ENCODE results near the gene RPS17.
"Not testable (repeated sequence)": the region's sequence is repeated elsewhere in the genome, so short reads cannot be mapped to it uniquely, and the experiment has no call there.

Gene RPS17

DNA sequence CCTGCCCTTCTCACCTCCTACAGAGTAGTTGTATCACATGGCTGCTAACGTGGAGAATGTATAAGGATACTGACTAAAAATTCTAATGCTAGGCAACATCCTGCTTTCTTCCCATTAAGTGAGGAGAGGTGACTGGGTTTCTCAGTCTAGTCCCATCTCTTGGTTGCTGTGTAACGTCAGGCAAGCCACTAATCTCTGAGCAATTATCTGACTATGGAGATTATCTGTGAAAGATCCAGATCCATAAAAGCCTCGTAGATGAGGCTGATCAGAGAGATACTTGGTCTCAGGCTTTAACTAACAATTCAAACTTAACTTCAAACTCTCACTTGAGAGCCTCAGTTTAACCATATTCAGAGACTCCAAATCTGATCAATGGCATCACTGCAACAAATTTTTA is 4.7 kb upstream of the RPS17 start:
- DNase-seq: no peak

DNA sequence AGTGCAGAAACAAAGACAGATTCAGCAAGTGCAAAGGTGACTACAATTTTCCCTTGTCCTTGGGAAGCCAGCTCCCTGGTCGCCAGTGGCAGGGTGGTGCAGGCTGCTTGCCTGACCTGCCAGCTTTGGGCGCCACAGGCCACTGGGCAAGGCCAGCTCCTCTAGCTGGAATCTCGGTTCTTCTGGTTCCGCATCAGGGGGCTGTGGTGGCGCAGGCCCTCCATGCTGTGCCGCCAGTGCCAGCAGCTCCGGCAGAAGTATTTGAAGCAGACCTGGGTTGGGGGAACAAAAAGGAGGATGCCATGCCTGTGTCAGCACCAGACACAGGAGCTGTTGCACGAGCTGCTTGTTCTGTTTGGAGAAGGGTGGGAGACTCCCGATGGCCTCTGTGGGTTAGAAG is 4.2 kb upstream of the RPS17 start:
- no peak for DNase-seq

DNA sequence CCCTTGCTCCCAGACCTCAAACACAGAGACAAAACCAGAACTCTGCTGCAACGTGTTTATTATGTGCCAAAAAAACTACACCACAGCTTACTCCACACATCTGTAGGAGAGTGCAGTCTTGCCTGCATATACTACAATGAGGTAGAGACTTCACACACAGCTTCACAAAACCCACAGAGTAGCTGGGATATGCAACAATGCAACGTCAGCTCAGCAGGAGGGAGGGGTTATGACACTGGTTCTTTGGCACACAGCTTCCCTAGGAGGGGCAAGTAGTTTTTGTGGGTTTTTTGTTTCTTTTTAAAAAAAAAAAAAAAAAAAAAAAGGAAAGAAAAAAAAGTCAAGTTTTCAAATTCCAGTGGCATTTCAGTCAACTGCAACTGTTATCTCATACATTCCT is 2.9 kb upstream of the RPS17 start:
- DNase-seq: no peak

DNA sequence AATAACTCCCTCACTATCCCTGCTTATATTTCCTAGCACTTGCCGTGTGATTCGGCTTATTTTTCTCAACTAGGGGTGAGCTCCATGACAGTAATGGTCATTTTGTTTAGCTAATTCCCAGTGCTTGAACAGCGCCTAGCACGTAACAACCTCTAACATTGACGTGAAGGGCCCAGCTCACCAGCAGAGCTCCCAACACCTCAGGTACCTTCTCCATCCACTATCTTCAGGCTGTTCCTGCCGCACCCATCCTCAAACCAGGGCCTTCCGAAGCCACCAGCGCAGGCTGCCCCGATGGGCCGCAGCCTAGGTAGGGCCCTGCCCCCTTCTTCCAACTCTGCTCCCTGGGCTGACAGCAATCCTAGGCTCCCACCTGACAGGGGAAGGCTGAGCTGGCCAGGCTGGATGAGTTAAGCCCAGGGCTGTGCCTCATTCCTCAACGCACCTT is 751 bp upstream of the RPS17 start:
- no peak for DNase-seq

DNA sequence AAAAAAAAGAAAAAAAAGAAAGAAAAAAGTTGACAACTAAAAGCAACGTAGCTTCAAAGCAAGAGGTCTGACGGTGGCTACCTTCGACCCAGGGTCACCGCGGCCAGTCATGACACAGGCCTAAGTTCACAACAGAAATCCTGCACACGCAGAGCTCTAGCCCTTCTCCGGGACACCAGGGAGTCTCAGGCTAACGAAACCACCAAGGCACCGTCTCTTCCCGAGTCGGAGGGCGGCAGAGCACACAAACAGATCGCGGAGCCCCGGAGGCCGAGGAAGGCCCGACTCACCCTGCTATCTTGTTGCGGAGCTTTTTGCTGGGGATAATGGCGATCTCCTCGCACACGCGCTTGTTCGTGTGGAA is 584 bp downstream of the RPS17 start:
- no peak for DNase-seq

DNA sequence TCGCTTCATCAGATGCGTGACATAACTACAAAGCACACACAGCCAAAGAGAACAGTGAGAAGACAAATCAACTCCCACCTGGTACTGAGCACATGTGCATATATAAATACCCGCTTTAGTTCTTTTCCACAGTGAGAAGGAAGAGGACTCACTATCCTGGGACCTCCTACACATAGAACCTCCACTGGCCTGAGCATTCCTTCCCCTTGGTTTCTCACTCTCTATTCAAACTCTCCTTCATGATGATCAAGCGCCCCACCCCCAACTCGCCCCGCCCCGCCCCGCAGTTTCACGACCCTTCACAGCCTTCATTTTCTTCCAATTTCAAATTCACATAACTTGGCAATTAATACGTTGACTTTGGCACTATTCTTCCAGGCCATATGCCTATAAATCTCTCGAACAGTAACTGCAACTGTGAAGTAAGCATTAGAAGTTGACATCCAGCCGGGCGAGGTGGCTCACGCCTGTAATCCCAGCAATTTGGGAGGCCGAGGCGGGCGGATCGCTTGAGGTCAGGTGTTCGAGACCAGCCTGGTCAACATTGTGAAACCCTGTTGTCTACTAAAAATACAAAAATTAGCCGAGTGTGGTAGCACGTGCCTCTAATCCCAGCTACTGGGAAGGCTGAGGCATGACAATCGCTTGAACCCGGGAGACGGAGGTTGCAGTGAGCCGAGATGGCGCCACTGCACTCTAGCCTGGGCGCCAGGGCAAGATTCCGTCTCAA is 1.1 kb downstream of the RPS17 start:
- no peak for DNase-seq

DNA sequence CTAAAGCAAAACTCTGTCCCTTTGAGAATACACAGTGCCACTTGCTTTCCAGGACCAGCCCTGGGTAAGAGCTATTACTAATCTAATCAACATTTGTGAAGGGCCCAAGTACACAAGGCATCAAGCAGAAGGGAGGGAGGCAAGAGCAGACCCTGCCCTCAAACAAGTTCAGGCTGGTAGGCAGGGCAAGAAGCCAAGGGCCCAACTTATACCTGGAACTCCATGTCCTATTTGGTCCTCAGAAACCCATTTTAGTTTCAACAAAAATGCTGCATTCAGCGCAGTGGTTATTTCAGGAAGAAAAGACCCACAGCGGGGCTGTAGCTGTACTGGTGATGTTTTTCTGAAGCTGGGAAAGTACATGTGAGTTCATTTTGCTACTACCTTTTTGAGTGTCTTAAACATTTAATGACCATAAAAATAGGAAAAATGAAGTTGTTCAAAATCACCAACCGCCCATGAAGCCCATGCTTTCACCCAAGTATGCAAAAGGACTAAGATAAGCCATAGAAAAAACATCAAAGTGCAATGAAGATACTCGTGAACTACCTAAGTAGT is 2.8 kb downstream of the RPS17 start:
- DNase-seq: no peak

DNA sequence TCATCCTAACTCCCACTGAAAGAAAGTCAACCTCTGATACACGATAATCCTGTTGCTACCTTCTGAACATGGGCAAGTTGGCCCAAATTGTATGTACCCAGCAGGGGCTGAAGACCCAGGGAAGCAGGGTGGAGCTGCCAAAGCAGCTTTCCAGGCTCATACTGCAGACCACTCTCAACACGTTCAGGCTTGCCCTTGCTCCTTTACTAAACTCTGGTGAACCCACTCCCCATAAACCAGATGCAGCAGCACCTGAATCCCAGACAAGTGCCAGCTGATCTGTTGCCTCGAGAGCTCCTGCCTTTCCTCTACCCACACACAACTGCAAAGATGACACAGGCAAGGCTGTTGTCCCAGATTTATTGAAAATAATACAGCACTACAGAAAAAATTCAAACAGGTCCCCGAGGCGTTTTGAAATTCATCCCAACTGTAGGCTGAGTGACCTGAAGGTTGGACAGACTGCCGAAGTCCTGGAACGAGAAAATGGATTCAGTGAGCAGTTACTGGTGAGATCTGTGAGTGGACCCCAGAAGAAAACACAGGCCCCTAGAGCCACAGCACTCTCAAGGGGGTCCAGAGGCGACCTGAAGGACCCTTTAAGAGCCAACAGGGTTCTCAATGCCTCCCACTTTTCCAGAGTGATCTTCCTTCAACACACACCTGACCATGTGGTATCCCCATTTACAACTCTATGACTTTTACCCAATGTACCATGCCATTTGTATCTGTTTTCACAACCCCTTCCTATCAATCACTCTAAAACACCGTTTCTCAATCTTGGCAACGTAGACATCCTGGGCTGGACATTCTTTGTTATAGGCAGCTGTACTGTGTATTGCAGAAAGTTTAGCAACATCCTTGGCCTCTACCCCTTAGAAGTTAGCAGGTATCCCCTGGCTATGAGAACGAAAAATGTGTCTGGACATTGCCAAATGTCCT is 3.6 kb downstream of the RPS17 start:
- DNase-seq: no peak

DNA sequence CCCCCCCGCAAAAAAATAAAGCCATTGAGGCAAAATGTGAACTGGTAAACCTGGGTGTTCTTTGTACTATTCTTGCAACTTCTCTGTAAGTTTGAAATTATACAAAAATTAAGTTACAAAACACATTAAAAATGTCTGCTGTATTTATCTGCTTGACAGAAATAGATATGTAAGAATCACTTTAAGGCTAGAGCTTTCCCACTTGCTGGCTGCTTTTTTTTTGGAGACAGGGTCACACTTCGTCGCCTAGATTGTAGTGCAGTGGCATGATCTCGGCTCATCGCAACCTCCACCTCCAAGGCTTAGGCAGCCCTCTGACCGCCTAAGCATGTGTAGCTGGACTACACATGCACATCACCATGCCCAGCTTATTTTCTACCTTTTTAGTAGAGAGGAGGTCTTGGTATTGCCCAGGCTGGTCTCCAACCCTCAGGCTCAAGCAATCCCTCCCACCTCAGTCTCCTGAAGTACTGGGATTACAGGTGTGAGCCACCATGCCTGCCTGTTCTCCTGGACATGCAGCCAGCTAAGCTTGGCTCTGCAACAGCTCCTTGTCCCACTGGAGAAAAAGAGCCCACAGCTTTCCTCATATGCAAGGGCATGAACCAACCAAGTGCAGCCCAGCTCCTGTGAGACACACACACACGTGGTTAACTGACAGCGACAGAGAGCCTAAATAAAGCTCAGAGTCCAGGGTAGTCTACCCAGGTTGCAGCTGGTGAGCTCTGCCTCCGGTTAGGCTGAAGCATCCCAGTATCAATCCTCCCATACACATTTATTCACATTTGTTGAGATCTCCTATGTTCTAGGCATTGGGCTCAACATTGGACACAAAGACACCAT is 4.5 kb downstream of the RPS17 start:
- no peak for DNase-seq

DNA sequence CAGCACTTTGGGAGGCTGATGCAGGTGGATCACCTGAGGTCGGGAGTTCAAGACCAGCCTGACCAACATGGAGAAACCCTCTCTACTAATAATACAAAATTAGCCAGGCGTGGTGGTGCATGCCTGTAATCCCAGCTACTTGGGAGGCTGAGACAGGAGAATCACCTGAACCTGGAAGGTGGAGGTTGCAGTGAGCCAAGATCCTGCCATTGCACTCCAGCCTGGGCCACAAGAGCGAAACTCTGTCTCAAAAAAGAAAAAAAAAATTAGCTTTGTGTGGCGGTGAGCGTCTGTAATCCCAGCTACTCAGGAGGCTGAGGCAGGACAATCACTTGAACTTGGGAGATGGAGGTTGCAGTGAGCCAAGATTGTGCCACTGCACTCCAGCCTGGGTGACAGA is 5.1 kb downstream of the RPS17 start:
- DNase-seq: not testable (repeated sequence)

DNA sequence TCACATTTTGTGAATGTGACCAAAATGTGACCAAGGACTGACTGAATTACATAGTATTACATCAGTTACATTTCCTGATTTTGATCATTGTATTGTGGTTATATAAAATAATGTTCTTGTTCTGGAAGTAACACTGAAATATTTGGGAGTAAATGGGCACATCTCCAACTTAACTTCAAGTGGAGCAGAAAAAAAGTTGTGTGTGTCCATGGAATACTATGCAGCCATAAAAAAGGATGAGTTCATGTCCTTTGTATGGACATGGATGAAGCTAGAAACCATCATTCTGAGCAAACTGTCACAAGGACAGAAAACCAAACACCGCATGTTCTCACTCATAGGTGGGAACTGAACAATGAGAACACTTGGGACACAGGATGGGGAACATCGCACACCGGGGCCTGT is 5.8 kb downstream of the RPS17 start:
- DNase-seq: not testable (repeated sequence)

DNA sequence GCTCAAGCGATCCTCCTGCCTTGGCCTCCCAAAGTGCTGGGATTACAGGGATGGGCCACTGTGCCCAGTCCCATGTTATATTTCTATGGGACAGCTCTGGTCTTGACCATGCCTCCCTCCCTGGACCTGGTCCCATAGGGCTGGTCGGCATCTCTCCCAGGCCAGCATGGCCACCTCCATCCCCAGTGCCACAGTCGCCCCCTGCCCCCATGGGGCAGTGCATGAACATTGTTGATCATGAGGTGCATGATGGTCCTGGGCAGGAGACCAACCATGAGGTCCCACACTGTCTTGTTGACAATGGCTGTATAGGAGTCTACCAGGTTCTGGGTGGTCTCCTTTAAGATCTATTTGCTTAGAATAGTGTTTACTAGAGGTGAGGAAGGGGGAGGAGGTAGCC is 6.5 kb downstream of the RPS17 start:
- no peak for DNase-seq

DNA sequence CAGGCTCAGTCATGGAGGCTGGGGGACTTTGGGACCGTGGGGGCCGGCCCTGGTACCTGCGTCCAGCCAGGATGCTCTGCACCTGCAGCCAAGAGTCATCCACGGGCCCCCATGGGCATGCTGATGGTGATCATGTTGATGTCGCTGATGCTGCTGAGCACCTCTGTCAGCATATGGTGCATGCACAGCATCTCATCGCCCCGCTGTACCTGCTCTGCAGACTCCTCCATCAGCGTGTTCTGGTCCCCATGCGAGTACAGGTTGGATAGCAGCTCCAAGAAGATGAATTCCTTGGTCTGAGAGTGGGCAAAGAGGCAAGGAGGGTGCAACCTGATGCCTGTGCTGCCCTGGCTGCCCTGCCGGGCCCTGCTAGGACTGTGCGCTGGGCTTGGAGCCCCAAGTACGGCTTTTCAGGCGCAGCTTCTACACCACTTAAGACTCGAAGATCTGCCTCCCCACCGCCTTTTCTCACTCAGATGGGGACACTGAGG is 7.2 kb downstream of the RPS17 start:
- DNase-seq: no peak

DNA sequence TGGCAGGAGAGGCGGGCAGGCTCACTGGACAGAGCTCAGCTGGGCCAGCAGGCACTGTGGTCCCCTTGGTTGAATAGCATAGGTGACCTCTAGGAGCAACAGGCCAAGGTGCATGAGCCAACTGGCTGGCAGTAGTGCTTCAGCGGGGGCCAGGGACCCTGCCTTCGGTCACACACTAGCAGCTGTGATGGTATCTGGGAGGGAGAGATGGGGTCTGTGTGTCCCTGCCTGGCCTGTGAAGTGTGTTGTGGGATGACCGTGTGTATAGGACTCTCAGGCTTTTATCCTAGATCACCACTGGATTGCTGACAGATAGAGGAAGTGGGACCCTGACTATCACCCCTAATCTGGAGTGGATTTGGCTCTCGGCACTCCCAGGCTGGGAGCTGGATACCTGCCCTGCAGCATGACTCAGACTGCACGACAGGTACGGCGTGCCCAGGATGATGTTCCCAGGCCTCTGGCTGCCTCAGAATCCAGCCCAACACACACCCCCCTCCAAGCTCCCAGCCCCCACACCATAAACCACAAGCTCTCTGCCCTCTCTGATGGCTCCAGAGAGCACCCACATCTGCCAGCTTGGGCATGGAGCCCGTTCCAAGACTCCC is 7.8 kb downstream of the RPS17 start:
- no peak for DNase-seq

DNA sequence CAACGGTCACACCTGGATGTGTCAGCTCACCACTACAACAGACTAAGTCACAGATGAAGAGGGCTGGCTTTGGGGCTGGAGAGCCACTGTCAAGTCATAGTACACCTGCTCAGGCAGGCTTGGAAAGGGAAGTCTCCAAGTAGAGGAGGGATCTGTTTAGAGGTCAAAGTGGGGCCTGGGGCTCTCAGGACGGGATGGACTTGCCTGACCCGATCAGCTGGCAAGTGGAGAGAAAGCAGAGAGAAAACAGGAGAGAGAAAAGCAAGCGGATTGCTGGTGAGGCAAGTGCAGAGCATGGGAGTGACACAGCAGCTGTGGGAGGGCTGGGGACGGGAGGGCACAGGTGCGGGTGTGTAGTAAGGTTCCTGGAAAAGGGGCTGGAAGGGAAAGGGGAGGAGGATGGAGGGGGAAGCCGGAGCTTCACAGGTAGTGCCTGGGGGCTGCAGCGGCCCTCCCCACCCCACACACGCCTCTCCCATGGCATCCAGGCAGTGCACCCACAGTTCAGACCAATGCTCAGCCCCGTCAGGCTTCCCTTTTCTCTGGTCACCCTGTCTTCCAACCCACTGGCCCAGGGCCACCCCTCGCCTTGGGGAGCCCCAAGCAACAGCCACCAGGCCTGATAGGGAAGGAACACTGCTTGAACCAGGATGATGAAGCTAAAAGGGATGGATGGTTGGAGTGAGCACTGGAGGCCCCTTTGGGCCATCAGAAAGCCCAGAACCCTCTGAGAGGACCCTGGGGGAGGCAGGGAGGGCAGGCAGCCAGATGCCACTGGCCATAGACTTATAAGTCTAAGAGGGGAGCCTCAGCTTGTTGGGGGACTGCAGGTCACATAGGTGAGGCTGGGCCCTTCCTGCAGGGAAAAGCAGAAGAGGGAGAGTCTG is 8.5 kb downstream of the RPS17 start:
- no peak for DNase-seq

DNA sequence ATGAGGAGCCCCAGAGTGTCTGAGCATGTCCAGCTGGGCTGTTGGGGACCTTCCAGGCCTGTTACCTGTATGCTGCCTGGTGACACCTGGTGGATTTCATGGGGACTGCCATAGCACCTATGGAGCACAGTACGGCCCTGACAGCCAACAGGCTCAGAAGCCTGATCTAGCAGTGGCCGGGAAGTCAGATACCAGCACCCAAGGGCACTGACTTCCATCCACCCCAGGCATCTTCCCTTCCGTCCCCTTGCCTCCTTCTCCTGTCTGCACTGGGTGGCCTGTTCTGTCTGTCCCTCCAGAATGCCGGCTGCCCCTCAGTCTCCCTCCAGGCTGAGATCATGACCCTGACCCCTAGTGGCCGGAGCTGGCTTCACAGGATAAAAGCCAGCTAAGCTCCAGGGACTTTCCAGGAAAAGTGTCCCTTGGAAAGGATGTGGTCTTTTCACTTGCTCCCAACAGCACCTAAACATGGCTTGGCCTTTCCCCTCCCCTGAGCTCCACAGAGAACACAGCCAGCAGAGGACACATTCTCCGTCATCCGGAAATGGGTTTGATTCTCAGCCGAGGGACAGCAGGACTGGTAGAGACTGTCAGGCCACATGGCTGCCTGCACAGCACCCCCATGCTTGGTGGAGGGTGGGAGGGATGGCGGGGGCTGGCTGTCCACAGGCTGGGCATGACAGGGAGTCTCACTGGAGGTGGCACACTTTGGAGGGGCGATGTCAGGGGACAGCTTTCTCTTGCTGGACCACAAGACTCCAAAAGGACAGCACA is 9.5 kb downstream of the RPS17 start:
- no peak for DNase-seq

DNA sequence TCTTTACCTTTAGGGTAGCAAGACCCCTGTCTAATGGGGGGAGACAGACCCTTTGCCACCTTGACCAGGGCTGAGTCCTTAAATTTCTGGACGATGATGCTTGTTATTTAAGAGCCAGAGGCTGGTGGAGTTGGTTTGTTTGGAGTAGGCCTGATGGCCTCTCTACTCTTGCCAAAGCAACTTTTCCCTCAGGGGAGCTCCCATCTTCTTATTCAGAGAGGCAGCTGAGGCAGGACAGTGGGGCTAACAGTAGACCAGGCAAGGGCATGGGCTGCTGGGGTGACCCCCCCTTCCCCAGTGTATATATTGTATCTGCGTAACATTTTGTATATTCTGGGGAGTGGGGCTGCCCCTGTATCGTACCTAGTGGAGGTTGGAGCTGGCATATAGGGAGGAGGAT is 10.3 kb downstream of the RPS17 start:
- no peak for DNase-seq

DNA sequence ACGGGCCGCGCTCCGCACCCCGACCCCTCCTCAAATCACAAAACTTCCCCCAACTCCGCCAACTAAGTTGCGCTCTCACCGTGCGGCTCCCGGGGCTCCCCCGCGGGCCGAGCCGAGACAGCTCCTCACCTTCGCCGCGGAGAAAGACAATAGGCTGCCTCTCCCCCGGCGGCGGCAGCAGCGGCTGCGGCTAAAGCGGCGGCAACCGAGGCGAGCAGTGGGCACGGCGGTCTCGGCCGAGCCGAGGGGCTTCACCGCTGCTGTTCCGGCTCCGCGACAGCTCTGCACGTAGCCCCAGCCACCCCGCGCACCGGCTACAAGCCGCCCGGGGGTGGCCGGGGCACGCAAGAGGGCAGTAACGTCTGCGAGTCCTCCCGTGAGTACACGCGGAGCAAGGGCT is 26.7 kb downstream of the RPS17 start:
- not testable (repeated sequence) for DNase-seq

DNA sequence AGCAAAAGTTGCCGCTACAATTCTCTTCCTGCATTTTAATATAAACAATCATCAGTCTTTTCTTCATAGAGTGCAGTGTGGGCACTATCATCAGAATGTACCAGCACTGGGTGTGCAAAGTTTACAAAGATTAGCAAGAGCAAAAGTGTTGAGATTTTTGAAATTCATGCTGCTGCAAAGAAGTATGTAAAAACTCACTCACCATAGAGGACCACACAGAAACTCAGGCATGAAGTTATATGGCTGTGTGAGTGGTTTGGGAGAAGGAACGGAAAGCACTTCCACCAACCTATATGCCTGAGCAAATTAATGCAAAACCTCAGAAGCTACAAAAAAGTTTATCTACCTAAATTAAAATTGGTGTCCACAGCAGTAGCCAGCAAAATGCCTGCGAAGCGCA is 32.6 kb downstream of the RPS17 start:
- not testable (repeated sequence) for DNase-seq

DNA sequence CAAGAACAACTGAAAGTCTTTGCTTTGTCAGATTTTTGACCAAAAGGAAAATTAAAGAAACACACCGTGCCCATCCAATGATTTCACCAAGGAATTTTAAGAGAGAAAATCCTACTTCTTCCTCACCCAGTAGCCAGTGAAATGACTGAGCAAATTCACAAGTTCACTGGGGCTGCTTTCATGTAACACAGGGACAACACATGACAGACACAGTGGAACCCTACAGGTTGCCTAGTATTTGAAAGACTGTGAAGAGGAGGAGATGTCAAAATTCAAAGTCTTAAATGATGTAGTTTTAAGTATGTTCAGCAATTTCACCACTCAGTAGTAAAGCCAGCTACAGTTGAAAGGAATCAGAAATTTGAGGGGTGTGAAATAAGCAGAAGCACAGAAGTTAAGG is 33.2 kb downstream of the RPS17 start:
- not testable (repeated sequence) for DNase-seq

Data from DMS79 treated with DMSO at 0.1 percent for 48 hours (cell line).